Stomach (tissue), 9 donors: ENCODE data around the gene CNOT3. TPM values are rescaled to one million over a fixed set of nuclear protein-coding genes. Genes with fewer than 3 reads are reported as not detected.

ENCODE experiments used
- DNase-seq, 2 donors: peaks; one replicate each; pipeline versions ENCODE4 v3.0.0 to v3.0.0-alpha.2; 2013 to 2019
- H3K27ac ChIP-seq, 5 donors: fragments of 200-600 bp in 4 of 5; sonication (generic) in 4 of 5; one replicate each; pipeline ENCODE4 v1.5.1; 2013 to 2019; ENCODE audit warnings: mild to moderate bottlenecking in 1 of 5, moderate library complexity in 1 of 5
- H3K27me3 ChIP-seq, 3 donors: fragments of 200-600 bp; sonication (generic); one replicate each; pipeline ENCODE4 v1.5.1; 2017 to 2019; ENCODE audit warnings: mixed run types in 1 of 3
- H3K36me3 ChIP-seq, 4 donors: fragments of 200-600 bp; sonication (generic); 1 replicate in 3 of 4; 2 replicates in 1 of 4; pipeline ENCODE4 v1.5.1; 2016 to 2019
- H3K4me1 ChIP-seq, 4 donors: fragments of 200-600 bp; sonication (generic); one replicate each; pipeline ENCODE4 v1.5.1; 2016 to 2019
- H3K4me3 ChIP-seq, 4 donors: fragments of 200-600 bp; sonication (generic) in 3 of 4; one replicate each; pipeline ENCODE4 v1.5.1; 2016 to 2019; ENCODE audit warnings: mild to moderate bottlenecking in 1 of 4
- H3K9me3 ChIP-seq, 4 donors: fragments of 200-600 bp; sonication (generic); one replicate each; pipeline ENCODE4 v1.5.1; 2016 to 2019
- EP300 ChIP-seq: sonication (generic); formaldehyde crosslinking; IDR thresholded peaks from one replicate; pipeline ENCODE4 v1.6.1; 2017; ENCODE audit warnings: antibody characterized with exemption
- POLR2A ChIP-seq, 4 donors: fragments of 450-650 bp; IDR thresholded peaks; one replicate each; pipeline ENCODE4 v1.6.1; 2016; ENCODE audit warnings: antibody characterized with exemption in 4 of 4, control low read depth in 2 of 4, mild to moderate bottlenecking in 1 of 4, moderate library complexity in 1 of 4
- POLR2AphosphoS5 ChIP-seq, 3 donors: sonication (generic); formaldehyde crosslinking; IDR thresholded peaks; one replicate each; pipeline ENCODE4 v1.6.1; 2016; ENCODE audit warnings: antibody characterized with exemption in 3 of 3
- WGBS, 5 donors: extraction: QIAGEN DNeasy Blood & Tissue Kit in 3 of 5; methylation state at CpG; one replicate each; pipeline versions ENCODE4 v1.1.5 to v1.1.7; 2013 to 2018; 5-methylcytosine and 5-hydroxymethylcytosine counted together
- intact Hi-C: fragments of 100-400 bp; cut with DNase I; formaldehyde crosslinking; loops from one replicate; pipeline ENCODE4 v1.15.1; 2023; ENCODE audit warnings: low total_unique reads
- polyA plus RNA-seq, 3 donors: library from polyadenylated mRNA; stranded (reverse); fragments of 200-250 nt; gene quantifications; one replicate each; pipeline ENCODE4 v1.2.3, GENCODE V29; 2013
- total RNA-seq, 5 donors: library from RNA; depleted of rRNA; stranded (reverse); fragments of >200 nt; gene quantifications; one replicate each; pipeline versions ENCODE4 v1.1.0 to v1.2.3, GENCODE V29; 2014 to 2016
- TF ChIP-seq, protein P1 (sequence below), 7 experiments: fragments of 450-650 bp in 4 of 7; fragments of 200-600 bp in 3 of 7; sonication (generic) in 3 of 7; IDR thresholded peaks; one replicate each; pipeline ENCODE4 v1.5.1; 2016 to 2019; ENCODE audit warnings: antibody characterized with exemption in 7 of 7, control low read depth in 2 of 7, mild to moderate bottlenecking in 1 of 7
- donor health status: healthy with polysubstance abuse.
- donor health status: Bipolar disorder and iron deficiency.
- donor health status: healthy.

The CNOT3 gene
- total and polyA plus RNA-seq, 8 donors: 11.2 to 100 (median 29.2) TPM

- no peak overlapping the region for H3K4me3 ChIP-seq
- intact Hi-C loops: no loop called here
- 69 to 79% (median 77%) methylated on average over 18 to 21 of the region's 21 CpGs for WGBS, 5 donors
Measured at GRCh38 chr19:54107876-54108490, 29.6 kb upstream of the CNOT3 start.

DNA sequence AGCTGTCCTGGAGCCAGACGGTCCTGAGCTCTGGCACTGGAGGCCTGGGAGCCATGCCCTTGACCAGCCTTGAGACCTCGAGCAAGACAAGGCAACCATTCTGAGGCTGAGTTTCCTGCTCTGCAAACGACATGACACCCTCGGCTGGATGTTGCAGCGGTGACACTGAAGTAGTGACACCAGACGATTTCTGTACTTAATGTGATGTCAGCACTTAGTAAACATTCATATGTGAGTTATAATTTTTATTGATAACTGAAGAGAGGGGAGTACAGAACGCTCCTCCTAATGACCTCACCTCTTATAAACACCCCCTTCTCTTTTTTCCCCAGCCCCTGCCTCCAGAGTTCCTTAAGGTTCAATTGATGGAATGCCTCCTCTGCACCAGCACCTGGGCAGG, 29.1 kb upstream of the CNOT3 start:
- no peak overlapping the region for H3K27ac ChIP-seq
- TF ChIP-seq POLR2A (IDR thresholded peaks at IDR 0.05) (no peak), EP300 (no peak), POLR2AphosphoS5 (IDR thresholded peaks at IDR 0.05) (no peak)
- TF ChIP-seq, protein P1, sequence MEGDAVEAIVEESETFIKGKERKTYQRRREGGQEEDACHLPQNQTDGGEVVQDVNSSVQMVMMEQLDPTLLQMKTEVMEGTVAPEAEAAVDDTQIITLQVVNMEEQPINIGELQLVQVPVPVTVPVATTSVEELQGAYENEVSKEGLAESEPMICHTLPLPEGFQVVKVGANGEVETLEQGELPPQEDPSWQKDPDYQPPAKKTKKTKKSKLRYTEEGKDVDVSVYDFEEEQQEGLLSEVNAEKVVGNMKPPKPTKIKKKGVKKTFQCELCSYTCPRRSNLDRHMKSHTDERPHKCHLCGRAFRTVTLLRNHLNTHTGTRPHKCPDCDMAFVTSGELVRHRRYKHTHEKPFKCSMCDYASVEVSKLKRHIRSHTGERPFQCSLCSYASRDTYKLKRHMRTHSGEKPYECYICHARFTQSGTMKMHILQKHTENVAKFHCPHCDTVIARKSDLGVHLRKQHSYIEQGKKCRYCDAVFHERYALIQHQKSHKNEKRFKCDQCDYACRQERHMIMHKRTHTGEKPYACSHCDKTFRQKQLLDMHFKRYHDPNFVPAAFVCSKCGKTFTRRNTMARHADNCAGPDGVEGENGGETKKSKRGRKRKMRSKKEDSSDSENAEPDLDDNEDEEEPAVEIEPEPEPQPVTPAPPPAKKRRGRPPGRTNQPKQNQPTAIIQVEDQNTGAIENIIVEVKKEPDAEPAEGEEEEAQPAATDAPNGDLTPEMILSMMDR (IDR thresholded peaks at IDR 0.05): no peak
- H3K4me3 ChIP-seq: no peak overlapping the region
- no peak for DNase-seq
- H3K27me3 ChIP-seq: no peaks in the 10 kb centered on the region
- WGBS, 5 donors: 69 to 75% (median 72%) methylated on average over 7 of the region's 7 CpGs
- intact Hi-C loops: no loop called here
- H3K36me3 ChIP-seq: peaks cover 52 to 78% (median 78%) of the 10 kb centered on the region in 4 donors
- H3K9me3 ChIP-seq: no peaks in the 10 kb centered on the region
- H3K4me1 ChIP-seq: peaks cover 6 to 21% (median 11%) of the 10 kb centered on the region in 4 donors

More at GRCh38 chr19:54107876-54108490, 29.6 kb upstream of the CNOT3 start:
- TF ChIP-seq POLR2A (IDR thresholded peaks at IDR 0.05) (no peak), EP300 (no peak), POLR2AphosphoS5 (IDR thresholded peaks at IDR 0.05) (no peak)
- TF ChIP-seq, protein P1 (IDR thresholded peaks at IDR 0.05): no peak
- no peak for DNase-seq
- Histone ChIP-seq H3K4me1 (peaks cover 10 to 21% (median 16%) of the 10 kb centered on the region in 4 donors), H3K36me3 (peaks cover 52 to 78% (median 78%) of the 10 kb centered on the region in 4 donors), H3K27me3 (no peaks in the 10 kb centered on the region), H3K27ac (no peak overlapping the region), H3K9me3 (no peaks in the 10 kb centered on the region)

- H3K27ac ChIP-seq: no peak overlapping the region
- intact Hi-C loops: no loop called here
- peaks cover 52 to 78% (median 75%) of the 10 kb centered on the region in 4 donors for H3K36me3 ChIP-seq
- H3K4me1 ChIP-seq: peaks cover 11 to 21% (median 12%) of the 10 kb centered on the region in 4 donors
- TF ChIP-seq, protein P1 (IDR thresholded peaks at IDR 0.05): no peak
- TF ChIP-seq EP300 (no peak), POLR2AphosphoS5 (IDR thresholded peaks at IDR 0.05) (no peak)
- DNase-seq: peak in 1 of 2 donors; percentile 13
- H3K4me3 ChIP-seq: no peak overlapping the region
- 70 to 82% (median 77%) methylated on average over 6 of the region's 6 CpGs for WGBS, 5 donors
- no peaks in the 10 kb centered on the region for H3K9me3 ChIP-seq
- no peaks in the 10 kb centered on the region for H3K27me3 ChIP-seq
Measured at GRCh38 chr19:54109651-54110050, 27.9 kb upstream of the CNOT3 start.

- Histone ChIP-seq H3K9me3 (no peaks in the 10 kb centered on the region), H3K4me1 (peaks cover 22 to 36% (median 31%) of the 10 kb centered on the region in 4 donors), H3K27me3 (no peaks in the 10 kb centered on the region), H3K36me3 (peaks cover 20 to 50% (median 48%) of the 10 kb centered on the region in 4 donors), H3K27ac (peak overlapping the region; percentile 3 to 96 (median 92)), H3K4me3 (peak overlapping the region; percentile 61 to 93 (median 88))
- WGBS, 5 donors: 8 to 12% (median 10%) methylated on average over 24 to 28 of the region's 28 CpGs
- TF ChIP-seq POLR2AphosphoS5 (IDR thresholded peaks at IDR 0.05) (no peak), POLR2A (IDR thresholded peaks at IDR 0.05) (no peak)
- TF ChIP-seq, protein P1 (IDR thresholded peaks at IDR 0.05): no peak
- DNase-seq: peak; percentile 48 to 74
- intact Hi-C loops: no loop called here
Measured at GRCh38 chr19:54114340-54115108, 23.0 kb upstream of the CNOT3 start.
